Right lobe of liver (tissue), 6 donors: ENCODE measurements around the gene CLMN. TPM values are rescaled to one million over a fixed set of nuclear protein-coding genes. Genes with fewer than 3 reads are reported as not detected.

Experiments
- ATAC-seq, 4 donors: fragments of 200-7000 bp; cut with Tn5 transposase; one replicate each; pipeline ENCODE4 v1.9.1; 2020; ENCODE audit warnings: mild to moderate bottlenecking in 4 of 4, moderate library complexity in 4 of 4
- DNase-seq, 3 donors: peaks; one replicate each; pipeline ENCODE4 v3.0.0-alpha.2; 2020
- H3K27ac ChIP-seq, 3 donors: fragments of 200-600 bp; one replicate each; pipeline ENCODE4 v1.8.0; 2022
- H3K27me3 ChIP-seq, 2 donors: fragments of 200-600 bp; one replicate each; pipeline ENCODE4 v1.8.0; 2022
- H3K36me3 ChIP-seq, 4 donors: fragments of 200-600 bp; sonication (generic) in 1 of 4; one replicate each; pipeline versions ENCODE4 v1.5.1 to v1.8.0; 2017 to 2022; ENCODE audit warnings: control low read depth in 1 of 4
- H3K4me1 ChIP-seq, 4 donors: fragments of 200-600 bp; sonication (generic) in 1 of 4; one replicate each; pipeline versions ENCODE4 v1.5.1 to v1.8.0; 2017 to 2022; ENCODE audit warnings: control low read depth in 1 of 4
- H3K4me3 ChIP-seq, 3 donors: fragments of 200-600 bp; one replicate each; pipeline ENCODE4 v1.8.0; 2022
- H3K9me3 ChIP-seq, 4 donors: fragments of 200-600 bp; sonication (generic) in 1 of 4; one replicate each; pipeline versions ENCODE4 v1.5.1 to v1.8.0; 2017 to 2022; ENCODE audit warnings: control low read depth in 1 of 4
- CTCF ChIP-seq, 4 donors: fragments of 200-600 bp in 3 of 4; fragments of 450-650 bp in 1 of 4; IDR thresholded peaks; one replicate each; pipeline versions ENCODE4 v1.5.1 to v1.8.0; 2016 to 2022; ENCODE audit warnings: antibody characterized with exemption in 4 of 4, mild to moderate bottlenecking in 2 of 4
- POLR2A ChIP-seq: fragments of 450-650 bp; IDR thresholded peaks from one replicate; pipeline ENCODE4 v1.6.1; 2017; ENCODE audit warnings: antibody characterized with exemption, mild to moderate bottlenecking
- WGBS: methylation state at CpG from one replicate; pipeline ENCODE4 v1.1.6; 2018; ENCODE audit warnings: low coverage, low lambda C conversion rate; ENCODE audit not compliant: insufficient coverage; ENCODE audit errors: missing lambda C conversion rate; 5-methylcytosine and 5-hydroxymethylcytosine counted together
- intact Hi-C, 2 donors: fragments of 100-400 bp; cut with DNase I; formaldehyde crosslinking; loops; one replicate each; pipeline versions ENCODE4 v1.11.2 to v1.14.1; 2022
- total RNA-seq, 6 experiments: library from RNA; depleted of rRNA in 2 of 6; stranded (reverse); fragments of >200 nt in 2 of 6; fragmentation: NEBNext Ultra II Directional in 3 of 6; extraction: Animal tissue kit (Norgen Biotek cat#: 25700) in 3 of 6; gene quantifications; one replicate each; pipeline versions ENCODE4 v1.1.0 to v1.2.4, GENCODE V29; 2016 to 2023
- donor health status: DM: no; HTN: yes; CAD: no.
- donor health status: DM: no; HTN: no; CAD: no.
- donor health status: DM: no; HTN: no; CAD: no.
- donor health status: DM: no; HTN: yes; CAD: no.
- donor health status: DM: no; HTN: yes; CAD: no.

The CLMN gene
- total RNA-seq, 6 experiments from 2014 or later, result 18.4 to 91.8 (median 47.8) TPM

DNA sequence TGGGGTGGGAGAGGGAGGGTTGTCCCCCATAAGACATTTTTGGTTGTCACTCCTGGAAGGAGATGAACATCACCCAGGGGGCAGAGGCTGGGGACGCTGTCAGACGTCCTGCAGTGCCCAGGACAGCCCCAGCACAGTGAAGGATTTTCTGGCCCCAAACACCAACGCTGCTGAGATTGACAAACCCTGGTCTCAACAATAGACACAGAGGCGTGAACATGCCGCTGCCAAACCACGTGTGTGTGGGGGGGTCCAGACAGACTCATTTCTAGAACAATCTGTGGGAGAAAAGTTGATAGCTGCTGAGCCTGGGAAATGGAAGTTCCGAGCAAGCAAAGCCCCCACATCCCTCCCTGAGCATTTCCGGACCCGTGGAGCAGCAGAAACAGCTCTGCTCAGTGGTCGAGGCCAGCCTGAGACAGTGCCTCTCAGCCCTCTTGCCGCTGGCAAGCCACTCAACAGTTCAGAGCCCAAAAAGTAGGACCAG lies 43.8 kb upstream of the CLMN start:
- H3K36me3 ChIP-seq, result no peaks in the 10 kb centered on the region
- DNase-seq (no peak), ATAC-seq (no peak)
- no peaks in the 10 kb centered on the region for H3K27me3 ChIP-seq
- H3K9me3 ChIP-seq, result no peaks in the 10 kb centered on the region
- intact Hi-C loops, result no loop called here
- H3K27ac ChIP-seq, result peak overlapping the region in 1 of 3 donors; percentile 88
- no peak for TF ChIP-seq POLR2A
- no peak for TF ChIP-seq CTCF (IDR thresholded peaks at IDR 0.05)
- H3K4me1 ChIP-seq, result peaks cover 0 to 24% (median 6%) of the 10 kb centered on the region in 4 donors
- no peak overlapping the region for H3K4me3 ChIP-seq
- WGBS, result 76% methylated on average over 6 of the region's 11 CpGs

- Histone ChIP-seq H3K9me3 (no peaks in the 10 kb centered on the region), H3K36me3 (no peaks in the 10 kb centered on the region), H3K27ac (no peak overlapping the region), H3K27me3 (no peaks in the 10 kb centered on the region), H3K4me1 (peaks cover 0 to 24% (median 6%) of the 10 kb centered on the region in 4 donors), H3K4me3 (no peak overlapping the region)
- 64% methylated on average over 5 of the region's 9 CpGs for WGBS
- no peak for ATAC-seq
- DNase-seq, result no peak
- intact Hi-C loops, result no loop called here
- TF ChIP-seq CTCF (IDR thresholded peaks at IDR 0.05) (no peak), POLR2A (no peak)
These were observed 42.4 kb upstream of the CLMN start for GRCh38 chr14:95362138-95362494.

DNA sequence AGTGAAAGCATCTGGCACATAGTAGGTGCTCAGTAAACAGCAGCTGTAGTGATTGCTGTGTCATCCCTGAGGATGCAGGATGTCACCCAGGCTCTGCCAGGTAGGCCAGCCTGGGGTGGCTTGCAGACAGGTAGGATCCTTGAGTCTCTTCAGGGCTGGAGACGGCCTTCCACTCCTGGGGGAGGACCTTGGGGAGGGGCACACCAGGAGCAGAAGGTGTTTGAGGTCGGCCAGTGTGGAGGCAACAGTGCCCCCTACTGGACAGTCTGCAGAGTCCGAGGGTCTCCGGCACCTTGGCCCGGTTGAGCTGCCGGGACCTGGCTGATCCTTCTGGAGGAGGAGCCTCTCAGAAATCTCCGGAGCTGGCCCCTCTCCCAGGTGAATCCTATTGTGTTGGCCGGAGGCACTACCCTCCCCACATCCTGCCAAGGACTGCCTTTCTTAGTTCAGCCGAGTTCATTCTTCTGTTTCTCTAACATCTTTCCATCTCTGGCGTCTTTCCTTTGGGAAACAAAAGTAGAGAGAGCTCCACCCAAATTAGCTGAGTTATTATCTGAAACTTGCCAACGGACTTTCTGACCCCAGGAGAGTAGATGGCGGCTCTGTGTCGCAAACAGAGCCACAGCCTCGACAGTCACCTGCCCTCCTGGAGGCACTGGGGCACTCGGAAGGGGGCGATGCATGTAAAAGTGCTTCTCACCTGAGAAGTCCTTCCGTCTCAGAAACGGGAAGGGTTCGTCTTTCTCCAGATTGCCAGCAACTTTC lies 41.8 kb upstream of the CLMN start:
- Histone ChIP-seq H3K27ac (peak overlapping the region in 1 of 3 donors; percentile 37), H3K4me3 (no peak overlapping the region), H3K36me3 (no peaks in the 10 kb centered on the region), H3K9me3 (no peaks in the 10 kb centered on the region), H3K27me3 (no peaks in the 10 kb centered on the region), H3K4me1 (peaks cover 0 to 24% (median 6%) of the 10 kb centered on the region in 4 donors)
- WGBS, result 50% methylated on average over 12 of the region's 19 CpGs
- ATAC-seq (peak; percentile 34 to 73 (median 50)), DNase-seq (peak in 2 of 3 donors; percentile 58 to 62)
- intact Hi-C loops, result no loop called here
- TF ChIP-seq POLR2A (no peak), CTCF (IDR thresholded peaks at IDR 0.05) (peak; percentile 27 to 70 (median 56))

DNA sequence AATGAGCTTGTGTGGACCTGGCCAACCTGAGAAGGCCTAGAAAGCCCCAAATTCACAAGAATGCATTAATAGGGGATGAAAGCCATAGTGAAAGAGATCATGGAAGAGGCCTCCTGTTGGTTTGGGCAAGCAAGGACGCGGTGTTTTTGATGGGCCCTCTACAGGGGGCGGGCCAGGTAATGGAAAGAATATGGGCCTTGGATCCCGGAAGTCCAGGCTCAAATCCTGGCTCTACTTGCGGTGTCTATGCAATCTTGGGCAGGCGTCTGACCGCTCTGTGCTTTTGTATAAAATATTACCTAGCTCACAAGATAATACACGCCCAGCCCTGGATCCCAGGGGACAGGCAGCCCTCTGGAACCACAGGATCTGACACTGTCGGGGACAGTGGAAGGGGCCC lies 41.1 kb upstream of the CLMN start:
- no peak for TF ChIP-seq POLR2A
- Histone ChIP-seq H3K9me3 (no peaks in the 10 kb centered on the region), H3K4me3 (no peak overlapping the region), H3K27me3 (no peaks in the 10 kb centered on the region), H3K4me1 (peaks cover 0 to 24% (median 6%) of the 10 kb centered on the region in 4 donors), H3K36me3 (no peaks in the 10 kb centered on the region), H3K27ac (peak overlapping the region in 1 of 3 donors; percentile 37)
- no peak for ATAC-seq
- DNase-seq, result no peak
- 97% methylated on average over 9 of the region's 9 CpGs for WGBS
- intact Hi-C loops, result no loop called here
